Endothelial cell (in vitro differentiated cells): Measurements from ENCODE around the gene SLC25A45. TPM values are rescaled to one million over a fixed set of nuclear protein-coding genes. Genes with fewer than 3 reads are reported as not detected.

Experiments used
- DNase-seq: peaks from one replicate; pipeline ENCODE4 v3.0.0; 2021; ENCODE audit warnings: low spot score
- H3K27ac Mint-ChIP-seq: one replicate; pipeline ENCODE4 v1.8.0; 2021; ENCODE audit warnings: mixed read lengths, inconsistent platforms; ENCODE audit not compliant: unreplicated experiment
- H3K27me3 Mint-ChIP-seq: one replicate; pipeline ENCODE4 v1.8.0; 2021; ENCODE audit warnings: mild to moderate bottlenecking, moderate library complexity, mixed read lengths, inconsistent platforms; ENCODE audit not compliant: unreplicated experiment
- H3K36me3 Mint-ChIP-seq: one replicate; pipeline ENCODE4 v1.8.0; 2021; ENCODE audit warnings: mild to moderate bottlenecking, low read depth, mixed read lengths, inconsistent platforms; ENCODE audit not compliant: unreplicated experiment
- H3K4me1 Mint-ChIP-seq: one replicate; pipeline ENCODE4 v1.8.0; 2021; ENCODE audit warnings: mild to moderate bottlenecking, mixed read lengths, inconsistent platforms; ENCODE audit not compliant: unreplicated experiment
- H3K4me3 Mint-ChIP-seq: one replicate; pipeline ENCODE4 v1.8.0; 2021; ENCODE audit warnings: mild to moderate bottlenecking, mixed read lengths, inconsistent platforms; ENCODE audit not compliant: unreplicated experiment
- H3K9me3 Mint-ChIP-seq: one replicate; pipeline ENCODE4 v1.8.0; 2021; ENCODE audit warnings: mixed read lengths, inconsistent platforms; ENCODE audit not compliant: unreplicated experiment
- total RNA-seq: library from RNA; stranded (reverse); fragmentation: NEBNext Ultra II Directional; extraction: Animal tissue kit (Norgen Biotek cat#: 25700); gene quantifications from one replicate; pipeline ENCODE4 v1.2.1, GENCODE V29; 2021; ENCODE audit not compliant: unreplicated experiment
- TF ChIP-seq, protein P1 (sequence below): fragments of 200-600 bp; sonication (generic); IDR thresholded peaks from one replicate; pipeline ENCODE4 v1.5.0; 2021; ENCODE audit warnings: antibody characterized with exemption; ENCODE audit not compliant: unreplicated experiment

SLC25A45 gene
- total RNA-seq, 1 donor from 2014 or later, result 3.3 TPM

DNA sequence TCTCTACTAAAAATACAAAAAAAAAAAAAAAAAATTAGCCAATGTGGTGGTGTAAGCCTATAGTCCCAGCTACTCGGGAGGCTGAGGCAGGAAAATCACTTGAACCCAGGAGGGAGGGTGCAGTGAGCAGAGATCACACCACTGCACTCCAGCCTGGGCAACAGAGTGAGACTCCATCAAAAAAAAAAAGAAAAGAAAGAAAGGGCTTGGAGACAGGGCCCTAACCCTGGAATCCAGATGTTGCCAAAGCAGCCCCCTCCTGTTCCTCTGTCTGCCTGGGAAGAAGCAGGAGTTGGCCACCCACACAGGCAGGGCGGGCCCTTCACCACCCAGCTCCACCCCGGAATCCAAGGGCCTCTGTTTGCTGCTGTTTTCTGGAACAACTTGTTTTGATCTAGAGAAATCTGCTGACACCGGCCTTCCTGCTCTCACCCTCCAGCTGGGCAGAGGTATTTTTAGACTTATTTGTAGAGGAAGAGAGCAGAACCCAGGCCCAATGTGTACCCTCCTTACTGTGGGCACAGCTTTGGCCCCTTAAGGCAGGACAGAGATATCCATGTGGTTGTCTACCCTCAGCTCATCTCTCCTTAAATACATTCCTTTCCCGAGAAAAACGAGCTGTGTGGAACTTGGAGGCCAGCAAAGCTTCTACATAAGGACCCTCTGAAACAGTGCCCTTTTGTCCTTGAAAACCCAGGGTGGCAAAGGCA lies 37.5 kb upstream of the SLC25A45 start:
- peak overlapping the region; percentile 96 for H3K27ac Mint-ChIP-seq
- peaks cover 4% of the 10 kb centered on the region for H3K36me3 Mint-ChIP-seq
- peak overlapping the region; percentile 51 for H3K4me3 Mint-ChIP-seq
- DNase-seq, result peak; percentile 37
- no peaks in the 10 kb centered on the region for H3K9me3 Mint-ChIP-seq
- peaks cover 36% of the 10 kb centered on the region for H3K27me3 Mint-ChIP-seq
- H3K4me1 Mint-ChIP-seq, result peaks cover 75% of the 10 kb centered on the region
- TF ChIP-seq, protein P1, sequence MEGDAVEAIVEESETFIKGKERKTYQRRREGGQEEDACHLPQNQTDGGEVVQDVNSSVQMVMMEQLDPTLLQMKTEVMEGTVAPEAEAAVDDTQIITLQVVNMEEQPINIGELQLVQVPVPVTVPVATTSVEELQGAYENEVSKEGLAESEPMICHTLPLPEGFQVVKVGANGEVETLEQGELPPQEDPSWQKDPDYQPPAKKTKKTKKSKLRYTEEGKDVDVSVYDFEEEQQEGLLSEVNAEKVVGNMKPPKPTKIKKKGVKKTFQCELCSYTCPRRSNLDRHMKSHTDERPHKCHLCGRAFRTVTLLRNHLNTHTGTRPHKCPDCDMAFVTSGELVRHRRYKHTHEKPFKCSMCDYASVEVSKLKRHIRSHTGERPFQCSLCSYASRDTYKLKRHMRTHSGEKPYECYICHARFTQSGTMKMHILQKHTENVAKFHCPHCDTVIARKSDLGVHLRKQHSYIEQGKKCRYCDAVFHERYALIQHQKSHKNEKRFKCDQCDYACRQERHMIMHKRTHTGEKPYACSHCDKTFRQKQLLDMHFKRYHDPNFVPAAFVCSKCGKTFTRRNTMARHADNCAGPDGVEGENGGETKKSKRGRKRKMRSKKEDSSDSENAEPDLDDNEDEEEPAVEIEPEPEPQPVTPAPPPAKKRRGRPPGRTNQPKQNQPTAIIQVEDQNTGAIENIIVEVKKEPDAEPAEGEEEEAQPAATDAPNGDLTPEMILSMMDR, result no peak

DNA sequence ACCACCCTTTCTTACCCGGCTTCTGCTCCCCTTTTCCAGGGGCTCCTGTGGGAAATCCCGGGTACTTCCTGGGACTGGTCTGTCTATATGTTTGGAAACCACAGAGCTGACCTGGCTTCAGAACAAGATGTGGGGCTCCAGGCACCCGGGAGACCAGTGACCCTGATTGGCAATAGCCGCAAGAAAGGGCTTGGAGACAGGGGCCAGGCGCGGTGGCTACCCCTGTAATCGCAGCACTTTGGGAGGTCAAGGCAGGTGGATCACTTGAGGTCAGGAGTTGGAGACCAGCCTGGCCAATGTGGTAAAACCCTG lies 37.0 kb upstream of the SLC25A45 start:
- Mint-ChIP-seq H3K4me3 (no peak overlapping the region), H3K4me1 (peaks cover 69% of the 10 kb centered on the region), H3K27ac (peak overlapping the region; percentile 100), H3K27me3 (peaks cover 35% of the 10 kb centered on the region), H3K9me3 (no peaks in the 10 kb centered on the region), H3K36me3 (peaks cover 8% of the 10 kb centered on the region)
- no peak for DNase-seq
- TF ChIP-seq, protein P1, result no peak

- peak overlapping the region; percentile 100 for H3K27ac Mint-ChIP-seq
- peaks cover 8% of the 10 kb centered on the region for H3K36me3 Mint-ChIP-seq
- H3K27me3 Mint-ChIP-seq, result peaks cover 33% of the 10 kb centered on the region
- DNase-seq, result peak; percentile 89
- no peaks in the 10 kb centered on the region for H3K9me3 Mint-ChIP-seq
- peaks cover 64% of the 10 kb centered on the region for H3K4me1 Mint-ChIP-seq
- peak overlapping the region; percentile 76 for H3K4me3 Mint-ChIP-seq
- TF ChIP-seq, protein P1, result no peak
Observed at GRCh38 chr11:65418681-65419459, 36.4 kb upstream of the SLC25A45 start.

DNA sequence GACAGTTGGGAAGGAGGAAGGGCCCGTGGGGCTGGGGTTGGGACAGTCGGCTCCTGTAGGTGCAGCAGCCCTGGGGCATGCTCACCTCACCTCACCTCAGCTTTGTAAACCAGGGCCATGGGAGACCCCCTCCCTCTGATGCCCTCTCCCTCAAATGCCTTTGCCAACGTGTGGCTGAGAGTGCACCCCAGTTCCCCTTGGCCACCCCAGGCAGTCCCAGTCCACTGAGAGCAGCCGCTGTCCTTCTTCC lies 35.9 kb upstream of the SLC25A45 start:
- Mint-ChIP-seq H3K27me3 (peaks cover 30% of the 10 kb centered on the region), H3K27ac (peak overlapping the region; percentile 100), H3K4me3 (peak overlapping the region; percentile 76), H3K36me3 (peaks cover 8% of the 10 kb centered on the region), H3K9me3 (no peaks in the 10 kb centered on the region), H3K4me1 (peaks cover 59% of the 10 kb centered on the region)
- TF ChIP-seq, protein P1, result no peak
- DNase-seq, result no peak

DNA sequence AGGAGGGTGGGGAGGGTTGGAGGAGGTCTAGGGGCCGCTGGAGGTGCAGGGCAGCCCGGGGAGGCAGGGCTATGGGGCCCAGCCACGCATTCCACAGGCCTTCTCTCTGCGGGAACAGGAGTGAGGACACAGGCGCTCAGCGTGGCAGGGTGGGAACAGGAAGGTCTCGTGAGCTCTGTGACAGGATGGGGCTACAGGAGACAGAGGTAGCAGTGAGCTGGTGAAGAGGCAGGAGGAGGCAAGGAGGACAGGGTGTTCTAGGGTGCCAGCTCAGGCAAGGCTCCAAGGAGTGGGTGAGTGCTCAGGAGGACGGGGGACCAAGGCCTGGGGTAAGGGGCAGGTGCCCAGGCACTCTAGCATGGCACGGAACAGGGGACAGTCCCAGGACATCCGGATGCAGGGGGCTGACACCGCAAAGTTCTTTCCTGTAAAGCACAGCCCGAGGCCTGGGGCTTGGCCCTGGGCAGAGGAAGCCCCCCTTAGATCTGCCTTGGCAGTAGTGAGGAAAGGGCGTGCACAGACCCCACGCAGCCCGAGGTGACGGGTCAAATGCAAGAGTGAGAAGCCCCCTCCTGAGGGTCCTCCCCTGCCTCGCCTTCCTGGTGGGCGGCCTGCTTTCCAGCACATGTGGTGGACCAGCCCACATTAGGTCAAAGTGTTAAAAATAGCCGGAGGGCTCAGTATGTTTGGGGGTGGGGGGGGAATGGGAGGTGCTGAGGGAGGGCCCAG lies 35.4 kb upstream of the SLC25A45 start:
- Mint-ChIP-seq H3K4me1 (peaks cover 55% of the 10 kb centered on the region), H3K27ac (peak overlapping the region; percentile 93)

More for the DNA sequence above, 35.4 kb upstream of the SLC25A45 start:
- Mint-ChIP-seq H3K27me3 (peaks cover 32% of the 10 kb centered on the region), H3K9me3 (no peaks in the 10 kb centered on the region), H3K36me3 (peaks cover 11% of the 10 kb centered on the region), H3K4me3 (no peak overlapping the region)
- no peak for DNase-seq
- TF ChIP-seq, protein P1, result no peak
